AG04450 (cell line): ENCODE measurements around the gene GNA12. TPM values are rescaled to one million over a fixed set of nuclear protein-coding genes. Genes with fewer than 3 reads are reported as not detected.
A peak's percentile ranks its signal among the peaks of the same experiment; 100 is the strongest.

Source experiments
- CTCF ChIA-PET: fragments of 300-600, 350-600 bp; formaldehyde crosslinking; extraction: SDS; loops from one replicate; lab custom pipeline; 2022; ENCODE audit warnings: antibody characterized with exemption, inconsistent platforms; lab: Charles Lee
- POLR2A ChIA-PET: fragments of 350-600 bp; formaldehyde crosslinking; extraction: SDS; loops from one replicate; lab custom pipeline; 2021; ENCODE audit warnings: antibody characterized with exemption, inconsistent platforms; lab: Yijun Ruan, JAX
- DNase-seq: peaks from one replicate; pipeline ENCODE4 v3.0.0-alpha.2; 2011; ENCODE audit warnings: low read depth, low spot score
- H3K27ac ChIP-seq: one replicate; pipeline ENCODE4 v1.5.1; 2012; ENCODE audit warnings: low read depth, low read length, control low read depth
- H3K27me3 ChIP-seq: one replicate; pipeline ENCODE4 v1.6.0; 2012; ENCODE audit warnings: low read length; ENCODE audit not compliant: control insufficient read depth, insufficient read depth
- H3K4me3 ChIP-seq: 2 replicates; pipeline ENCODE4 v1.5.1; 2011; ENCODE audit warnings: mild to moderate bottlenecking, low read depth, low read length, control low read depth
- H3K9me3 ChIP-seq: 2 replicates; pipeline ENCODE4 v1.5.1; 2012; ENCODE audit warnings: low read length; ENCODE audit not compliant: control insufficient read depth, insufficient read depth
- polyA minus RNA-seq: library from RNA; depleted of rRNA, polyadenylated mRNA; stranded (reverse); fragments of >200 nt; gene quantifications from 2 replicates; pipeline ENCODE4 v1.2.3, GENCODE V29; 2011; rRNA and poly(A)+ RNA removed
- polyA plus RNA-seq: library from polyadenylated mRNA; depleted of rRNA; stranded (reverse); fragments of >200 nt; gene quantifications from 2 replicates; pipeline ENCODE4 v1.2.3, GENCODE V29; 2011; rRNA removed
- TF ChIP-seq, protein P1 (sequence below): IDR thresholded peaks from 2 replicates; pipeline ENCODE4 v1.5.1; 2011; ENCODE audit warnings: low read depth, low read length, control low read depth, inconsistent platforms

Gene GNA12, protein sequence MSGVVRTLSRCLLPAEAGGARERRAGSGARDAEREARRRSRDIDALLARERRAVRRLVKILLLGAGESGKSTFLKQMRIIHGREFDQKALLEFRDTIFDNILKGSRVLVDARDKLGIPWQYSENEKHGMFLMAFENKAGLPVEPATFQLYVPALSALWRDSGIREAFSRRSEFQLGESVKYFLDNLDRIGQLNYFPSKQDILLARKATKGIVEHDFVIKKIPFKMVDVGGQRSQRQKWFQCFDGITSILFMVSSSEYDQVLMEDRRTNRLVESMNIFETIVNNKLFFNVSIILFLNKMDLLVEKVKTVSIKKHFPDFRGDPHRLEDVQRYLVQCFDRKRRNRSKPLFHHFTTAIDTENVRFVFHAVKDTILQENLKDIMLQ
- polyA plus RNA-seq = 97.4 and 110 TPM in 2 replicates
- polyA minus RNA-seq = 114 and 135 TPM in 2 replicates

DNA sequence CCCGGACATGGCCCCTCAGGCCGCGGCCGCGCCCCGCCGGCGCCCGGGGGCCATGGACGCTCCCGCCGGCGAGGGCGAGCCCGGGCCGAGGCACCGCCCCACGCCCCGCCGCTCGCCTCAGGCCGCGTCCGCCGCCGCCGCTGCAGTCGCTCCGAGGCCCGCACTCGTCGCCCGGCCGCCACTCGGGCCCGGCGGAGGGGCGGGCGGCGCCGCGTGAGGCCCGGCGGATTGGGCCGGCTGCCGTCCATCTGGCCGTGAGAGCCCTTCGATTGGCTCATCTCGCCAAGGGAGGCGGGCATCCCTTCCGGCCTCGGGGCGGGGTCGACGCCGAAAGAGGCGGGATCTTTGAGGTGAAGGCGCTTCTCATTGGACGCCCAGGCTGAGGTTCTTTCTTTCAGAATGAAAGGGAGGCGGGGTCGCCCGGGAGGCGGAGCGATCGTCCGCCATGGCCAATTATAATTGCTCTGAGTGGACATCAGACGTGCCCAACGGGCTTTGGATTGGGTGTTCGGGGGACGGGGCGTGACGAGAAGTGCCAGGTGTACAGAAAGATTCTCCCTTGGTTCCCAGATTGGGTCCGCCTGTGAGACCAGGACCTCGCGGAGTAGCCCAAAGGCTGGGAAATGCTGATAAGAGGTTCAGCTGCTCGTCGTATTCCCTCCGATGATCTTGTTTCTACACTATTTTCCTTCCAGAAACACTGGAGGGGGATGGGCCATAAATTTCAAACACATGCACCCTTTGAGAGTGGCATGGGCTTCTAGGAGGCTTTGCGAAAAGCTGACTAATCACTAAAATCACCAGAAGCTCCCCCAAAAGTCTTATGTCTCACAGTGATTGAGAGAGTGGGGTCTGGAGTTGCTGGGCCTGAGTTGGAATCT lies at the start of gene GNA12:
GNA12 (minus strand) TSS at position 156 of the 881 bp plus-strand sequence; CDS start at position 9, 147 bp downstream.
- DNase-seq = peak; percentile 96
- CTCF ChIA-PET = interaction anchor here (0.6 to 1.4 kb wide), 2 partner anchors 20 to 136 kb away, joined by 4 to 5 read pairs; no protein-coding TSS in a partner anchor
- TF ChIP-seq, protein P1, sequence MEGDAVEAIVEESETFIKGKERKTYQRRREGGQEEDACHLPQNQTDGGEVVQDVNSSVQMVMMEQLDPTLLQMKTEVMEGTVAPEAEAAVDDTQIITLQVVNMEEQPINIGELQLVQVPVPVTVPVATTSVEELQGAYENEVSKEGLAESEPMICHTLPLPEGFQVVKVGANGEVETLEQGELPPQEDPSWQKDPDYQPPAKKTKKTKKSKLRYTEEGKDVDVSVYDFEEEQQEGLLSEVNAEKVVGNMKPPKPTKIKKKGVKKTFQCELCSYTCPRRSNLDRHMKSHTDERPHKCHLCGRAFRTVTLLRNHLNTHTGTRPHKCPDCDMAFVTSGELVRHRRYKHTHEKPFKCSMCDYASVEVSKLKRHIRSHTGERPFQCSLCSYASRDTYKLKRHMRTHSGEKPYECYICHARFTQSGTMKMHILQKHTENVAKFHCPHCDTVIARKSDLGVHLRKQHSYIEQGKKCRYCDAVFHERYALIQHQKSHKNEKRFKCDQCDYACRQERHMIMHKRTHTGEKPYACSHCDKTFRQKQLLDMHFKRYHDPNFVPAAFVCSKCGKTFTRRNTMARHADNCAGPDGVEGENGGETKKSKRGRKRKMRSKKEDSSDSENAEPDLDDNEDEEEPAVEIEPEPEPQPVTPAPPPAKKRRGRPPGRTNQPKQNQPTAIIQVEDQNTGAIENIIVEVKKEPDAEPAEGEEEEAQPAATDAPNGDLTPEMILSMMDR = no peak
- POLR2A ChIA-PET = no interaction called here
- Histone ChIP-seq H3K4me3 (peak within 1 kb of the TSS; percentile 77), H3K9me3 (no peaks in the 10 kb centered on the region; the same call in none of the 2 replicates), H3K27me3 (no peaks in the 10 kb centered on the region), H3K27ac (peak within 1 kb of the TSS; percentile 11)

DNA sequence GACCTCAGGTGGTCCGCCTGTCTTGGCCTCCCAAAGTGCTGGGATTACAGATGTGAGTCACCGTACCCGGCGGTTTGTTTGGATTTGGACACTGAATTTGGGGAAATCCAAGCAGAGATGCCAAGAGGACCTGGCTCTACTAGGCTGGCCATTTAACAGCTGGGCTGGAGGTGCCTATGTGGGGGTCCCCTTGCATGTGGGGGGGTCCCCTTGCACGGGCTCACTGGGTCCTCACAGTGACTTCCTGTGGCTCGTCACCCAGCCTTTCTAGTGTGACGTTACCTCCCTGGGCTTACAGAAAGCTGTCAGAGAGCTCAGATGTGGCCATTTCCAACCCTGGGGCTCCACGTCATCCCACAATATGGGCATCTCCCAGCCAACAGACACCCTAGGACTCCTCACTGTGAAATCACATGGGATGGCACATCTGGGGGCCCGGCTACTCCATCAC lies 49.3 kb upstream of the GNA12 start:
- H3K27ac ChIP-seq = no peak overlapping the region
- H3K27me3 ChIP-seq = peaks cover 7% of the 10 kb centered on the region
- ChIA-PET CTCF (no interaction called here), POLR2A (no interaction called here)
- TF ChIP-seq, protein P1 = no peak
- no peak overlapping the region for H3K4me3 ChIP-seq
- DNase-seq = no peak
- peaks cover 7% of the 10 kb centered on the region for H3K9me3 ChIP-seq

DNA sequence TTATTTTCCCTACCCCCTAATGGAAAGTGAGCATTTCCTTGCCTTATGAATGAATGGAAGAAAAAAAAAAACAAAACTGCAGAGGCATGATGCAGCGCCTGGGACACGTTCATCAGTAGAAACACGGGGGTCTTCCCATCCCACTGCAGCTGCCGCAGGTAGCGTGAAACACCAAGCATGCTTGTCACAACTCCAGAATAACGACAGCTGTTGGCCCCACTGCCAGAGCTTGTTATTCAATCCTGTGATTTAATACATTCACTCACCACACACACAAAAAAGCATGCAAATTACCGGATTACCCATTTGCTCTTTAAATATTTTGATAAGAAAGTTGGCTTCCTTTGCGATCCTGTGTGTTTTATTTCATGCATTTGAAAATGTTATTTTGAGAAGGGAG lies 48.4 kb upstream of the GNA12 start:
- Histone ChIP-seq H3K9me3 (peaks cover 7% of the 10 kb centered on the region), H3K4me3 (no peak overlapping the region), H3K27me3 (peaks cover 7% of the 10 kb centered on the region), H3K27ac (no peak overlapping the region)
- POLR2A ChIA-PET = no interaction called here
- CTCF ChIA-PET = no interaction called here
- DNase-seq = no peak
- TF ChIP-seq, protein P1 = no peak

DNA sequence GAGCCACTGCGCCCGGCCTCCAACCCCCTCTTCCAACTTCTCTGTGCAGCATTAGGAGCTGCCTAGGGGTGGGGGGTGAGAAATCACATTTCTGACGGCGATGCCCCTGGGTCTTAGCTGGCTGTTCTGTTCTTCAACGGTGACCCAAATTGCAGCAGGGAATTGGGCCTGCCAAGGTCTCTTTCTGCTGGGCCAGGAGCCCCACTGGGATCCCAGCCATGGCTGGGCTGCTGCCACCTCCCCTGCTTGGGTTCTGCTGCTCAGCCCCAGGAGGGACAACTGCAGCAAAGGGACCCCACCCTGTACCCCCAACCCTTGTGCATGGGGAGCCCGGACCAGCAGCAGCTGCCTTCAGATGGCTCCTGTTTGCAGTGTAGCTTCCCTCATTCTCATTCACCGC lies 43.7 kb upstream of the GNA12 start:
- H3K4me3 ChIP-seq = no peak overlapping the region
- H3K27me3 ChIP-seq = peaks cover 11% of the 10 kb centered on the region
- no peak overlapping the region for H3K27ac ChIP-seq
- POLR2A ChIA-PET = no interaction called here
- no peak for DNase-seq
- CTCF ChIA-PET = interaction anchor here (0.8 to 3.1 kb wide), 3 partner anchors 267 to 663 kb away, joined by 3 to 12 read pairs (median 11); no protein-coding TSS in a partner anchor
- H3K9me3 ChIP-seq = no peaks in the 10 kb centered on the region
- TF ChIP-seq, protein P1 = no peak
